ENCODE data around the gene PRAMEF5. TPM values are rescaled to one million over a fixed set of nuclear protein-coding genes. Genes with fewer than 3 reads are reported as not detected.
"Not testable (repeated sequence)": the region's sequence is repeated elsewhere in the genome, so short reads cannot be mapped to it uniquely, and the experiment has no call there.

Gene PRAMEF5
- total and polyA plus RNA-seq, 3 donors from 2014 or later, result not detected

GRCh38 chr1:13228343-13228781 lies 25.6 kb upstream of the PRAMEF5 start:
- H3K9me3 ChIP-seq, result no peaks in the 10 kb centered on the region
- H3K36me3 ChIP-seq (ENCODE audit: low read depth, missing control alignments), result no peaks in the 10 kb centered on the region
- DNase-seq, result peak; percentile 63
- intact Hi-C loops (cut with DNase I; ENCODE audit: low total_unique reads), result no loop called here
- no peak overlapping the region for H3K27ac ChIP-seq
- no peaks in the 10 kb centered on the region for H3K4me1 ChIP-seq
- H3K4me3 ChIP-seq, result no peak overlapping the region
- H3K27me3 ChIP-seq, result no peaks in the 10 kb centered on the region
- peak in 1 of 3 experiments; percentile 22 for TF ChIP-seq CTCF (IDR thresholded peaks at IDR 0.05)
- TF ChIP-seq POLR2A (IDR thresholded peaks at IDR 0.05), result no peak
- WGBS, 2 donors, result 86% methylated on average over 7 of the region's 7 CpGs

- H3K4me1 ChIP-seq; H3K27ac ChIP-seq; H3K27me3 ChIP-seq; H3K36me3 ChIP-seq (ENCODE audit: low read depth, missing control alignments); DNase-seq; H3K4me3 ChIP-seq; intact Hi-C loops (cut with DNase I; ENCODE audit: low total_unique reads); H3K9me3 ChIP-seq: not testable (repeated sequence)
- 77 to 78% methylated on average over 5 of the region's 5 CpGs for WGBS, 2 donors
Measured at GRCh38 chr1:13230096-13230495, 23.9 kb upstream of the PRAMEF5 start.

GRCh38 chr1:13230601-13231000 lies 23.4 kb upstream of the PRAMEF5 start:
- H3K27ac ChIP-seq; H3K27me3 ChIP-seq; H3K4me1 ChIP-seq; intact Hi-C loops (cut with DNase I; ENCODE audit: low total_unique reads); DNase-seq; H3K9me3 ChIP-seq; H3K4me3 ChIP-seq; H3K36me3 ChIP-seq (ENCODE audit: low read depth, missing control alignments): not testable (repeated sequence)
- WGBS, 2 donors, result 78 to 86% methylated on average over 2 of the region's 2 CpGs

GRCh38 chr1:13231061-13231750 lies 22.8 kb upstream of the PRAMEF5 start:
- WGBS, 2 donors, result 78 to 83% methylated on average over 7 of the region's 7 CpGs

GRCh38 chr1:13232056-13232455 lies 21.9 kb upstream of the PRAMEF5 start:
- H3K36me3 ChIP-seq (ENCODE audit: low read depth, missing control alignments); H3K9me3 ChIP-seq; H3K4me3 ChIP-seq; H3K27ac ChIP-seq; intact Hi-C loops (cut with DNase I; ENCODE audit: low total_unique reads); H3K27me3 ChIP-seq; DNase-seq; H3K4me1 ChIP-seq: not testable (repeated sequence)
- 72 to 81% methylated on average over 2 of the region's 2 CpGs for WGBS, 2 donors

More at GRCh38 chr1:13231061-13231750, 22.8 kb upstream of the PRAMEF5 start:
- H3K4me3 ChIP-seq; H3K36me3 ChIP-seq (ENCODE audit: low read depth, missing control alignments); DNase-seq; H3K27ac ChIP-seq; H3K9me3 ChIP-seq; H3K4me1 ChIP-seq; intact Hi-C loops (cut with DNase I; ENCODE audit: low total_unique reads); H3K27me3 ChIP-seq: not testable (repeated sequence)

GRCh38 chr1:13234057-13234456 lies 19.9 kb upstream of the PRAMEF5 start:
- WGBS, 2 donors, result 61 to 64% methylated on average over 1 of the region's 1 CpG

GRCh38 chr1:13237572-13237971 lies 16.4 kb upstream of the PRAMEF5 start:
- intact Hi-C loops (cut with DNase I; ENCODE audit: low total_unique reads); DNase-seq; H3K36me3 ChIP-seq (ENCODE audit: low read depth, missing control alignments); H3K27ac ChIP-seq; H3K27me3 ChIP-seq; H3K4me1 ChIP-seq; H3K9me3 ChIP-seq; H3K4me3 ChIP-seq: not testable (repeated sequence)
- 71% methylated on average over 4 of the region's 4 CpGs; no CpG with 5 or more reads in 1 of the 2 donors for WGBS, 2 donors

More at GRCh38 chr1:13234057-13234456, 19.9 kb upstream of the PRAMEF5 start:
- DNase-seq; H3K9me3 ChIP-seq; H3K27me3 ChIP-seq; intact Hi-C loops (cut with DNase I; ENCODE audit: low total_unique reads); H3K27ac ChIP-seq; H3K4me1 ChIP-seq; H3K36me3 ChIP-seq (ENCODE audit: low read depth, missing control alignments); H3K4me3 ChIP-seq: not testable (repeated sequence)

GRCh38 chr1:13239633-13240032 lies 14.4 kb upstream of the PRAMEF5 start:
- intact Hi-C loops (cut with DNase I; ENCODE audit: low total_unique reads); H3K27me3 ChIP-seq; H3K27ac ChIP-seq; H3K4me3 ChIP-seq; H3K9me3 ChIP-seq; H3K4me1 ChIP-seq; H3K36me3 ChIP-seq (ENCODE audit: low read depth, missing control alignments); DNase-seq: not testable (repeated sequence)
- 89 to 94% methylated on average over 4 of the region's 4 CpGs for WGBS, 2 donors

GRCh38 chr1:13243536-13244263 lies 10.3 kb upstream of the PRAMEF5 start:
- H3K36me3 ChIP-seq (ENCODE audit: low read depth, missing control alignments); H3K27me3 ChIP-seq; H3K9me3 ChIP-seq; DNase-seq; H3K4me1 ChIP-seq; intact Hi-C loops (cut with DNase I; ENCODE audit: low total_unique reads); H3K4me3 ChIP-seq; H3K27ac ChIP-seq: not testable (repeated sequence)
- 86 to 87% methylated on average over 9 of the region's 9 CpGs for WGBS, 2 donors

GRCh38 chr1:13245841-13246553 lies 8.0 kb upstream of the PRAMEF5 start:
- H3K4me1 ChIP-seq; intact Hi-C loops (cut with DNase I; ENCODE audit: low total_unique reads); DNase-seq; H3K27me3 ChIP-seq; H3K4me3 ChIP-seq; H3K9me3 ChIP-seq; H3K36me3 ChIP-seq (ENCODE audit: low read depth, missing control alignments); H3K27ac ChIP-seq: not testable (repeated sequence)
- WGBS, 2 donors, result 79 to 83% methylated on average over 5 of the region's 5 CpGs

GRCh38 chr1:13246554-13246871 lies 7.5 kb upstream of the PRAMEF5 start:
- intact Hi-C loops (cut with DNase I; ENCODE audit: low total_unique reads); H3K27ac ChIP-seq; H3K4me3 ChIP-seq; DNase-seq; H3K36me3 ChIP-seq (ENCODE audit: low read depth, missing control alignments); H3K4me1 ChIP-seq; H3K27me3 ChIP-seq; H3K9me3 ChIP-seq: not testable (repeated sequence)
- whole genome bisulfite sequencing, 2 donors, result 84 to 91% methylated on average over 2 of the region's 2 CpGs

Measured in testis (tissue), 3 donors.